GM21423 (cell line): ENCODE measurements around the gene CYFIP2.
A peak's percentile ranks its signal among the peaks of the same experiment; 100 is the strongest.

Experiments used
- ATAC-seq: cut with Tn5 transposase; IDR thresholded peaks from one replicate; pipeline ENCODE4 v1.9.1; 2021; ENCODE audit warnings: mild to moderate bottlenecking, moderate library complexity; ENCODE audit not compliant: unreplicated experiment

CYFIP2 gene

GRCh38 chr5:157285310-157286035 lies 19.6 kb downstream of the CYFIP2 start:
- no peak for ATAC-seq

GRCh38 chr5:157286761-157287211 lies 20.9 kb downstream of the CYFIP2 start:
- no peak for ATAC-seq

- no peak for ATAC-seq
Observed at GRCh38 chr5:157288405-157289163, 22.7 kb downstream of the CYFIP2 start.

GRCh38 chr5:157289164-157289819 lies 23.4 kb downstream of the CYFIP2 start:
- no peak for ATAC-seq

- ATAC-seq, result no peak
Observed at GRCh38 chr5:157290156-157290980, 24.4 kb downstream of the CYFIP2 start.

- peak; percentile 96 for ATAC-seq
Observed at GRCh38 chr5:157290981-157291711, 25.2 kb downstream of the CYFIP2 start.

GRCh38 chr5:157292599-157292998 lies 26.7 kb downstream of the CYFIP2 start:
- no peak for ATAC-seq

- ATAC-seq, result no peak
Observed at GRCh38 chr5:157294407-157295091, 28.6 kb downstream of the CYFIP2 start.

- no peak for ATAC-seq
Observed at GRCh38 chr5:157295247-157295646, 29.3 kb downstream of the CYFIP2 start.

GRCh38 chr5:157300564-157300963 lies 34.6 kb downstream of the CYFIP2 start:
- no peak for ATAC-seq

- no peak for ATAC-seq
Observed at GRCh38 chr5:157301066-157301465, 35.1 kb downstream of the CYFIP2 start.

- no peak for ATAC-seq
Observed at GRCh38 chr5:157303023-157303422, 37.1 kb downstream of the CYFIP2 start.

- ATAC-seq, result no peak
Observed at GRCh38 chr5:157303667-157304327, 37.9 kb downstream of the CYFIP2 start.

- no peak for ATAC-seq
Observed at GRCh38 chr5:157306081-157306480, 40.2 kb downstream of the CYFIP2 start.

GRCh38 chr5:157306692-157307471 lies 41.0 kb downstream of the CYFIP2 start:
- ATAC-seq, result no peak

- peak; percentile 48 for ATAC-seq
Observed at GRCh38 chr5:157308836-157309465, 43.0 kb downstream of the CYFIP2 start.

GRCh38 chr5:157309796-157310195 lies 43.9 kb downstream of the CYFIP2 start:
- no peak for ATAC-seq

GRCh38 chr5:157311595-157311994 lies 45.7 kb downstream of the CYFIP2 start:
- ATAC-seq, result no peak
